Measurements from ENCODE around the gene LPCAT4.

Gene LPCAT4

DNA sequence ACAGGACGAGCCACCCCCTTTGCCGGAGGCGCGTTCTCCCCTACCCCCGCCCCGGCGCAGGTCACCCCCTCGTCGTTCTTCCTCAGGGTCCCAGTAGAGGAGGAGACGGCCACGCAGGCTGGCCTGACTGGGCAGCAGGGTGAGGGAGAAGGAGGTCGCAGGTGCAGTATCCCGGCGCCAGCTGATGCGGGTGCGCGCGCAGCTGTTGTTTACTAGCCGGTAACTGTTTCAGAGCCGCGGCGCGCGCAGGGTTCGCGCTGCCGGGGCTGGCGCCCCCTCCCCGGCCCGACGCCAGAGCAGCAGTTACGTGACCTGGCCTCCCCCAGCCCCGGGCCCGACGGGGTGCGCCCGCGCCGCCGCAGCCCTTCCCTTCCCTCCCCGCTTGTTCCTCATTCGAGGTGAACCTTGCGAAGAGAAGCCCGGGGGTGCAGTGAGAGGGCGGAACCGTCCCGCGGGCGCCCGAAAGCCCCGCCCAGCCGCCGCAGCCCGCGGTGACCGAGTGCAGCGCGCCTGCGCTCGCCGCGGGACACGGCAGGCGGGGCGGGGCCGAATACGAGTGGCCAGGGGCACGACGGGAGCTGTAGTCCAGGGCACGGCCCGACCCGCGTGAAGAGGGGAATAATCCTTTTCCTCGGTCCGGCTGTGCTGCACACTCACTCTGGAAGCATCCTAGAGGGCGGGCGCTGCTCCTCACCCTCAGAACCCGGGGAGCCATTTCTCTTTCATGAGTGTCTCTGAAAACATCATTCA, 29.3 kb downstream of the LPCAT4 start, which contains the start of gene SLC12A6:
Gene SLC12A6 (minus strand): TSS at position 225 of the 750 bp plus-strand sequence. CDS start 1,101 bp downstream, outside the sequence.
- DNase-seq (ENCODE audit: low read depth in 3 of 3), result peak; percentile 82 to 84 (median 82)

DNA sequence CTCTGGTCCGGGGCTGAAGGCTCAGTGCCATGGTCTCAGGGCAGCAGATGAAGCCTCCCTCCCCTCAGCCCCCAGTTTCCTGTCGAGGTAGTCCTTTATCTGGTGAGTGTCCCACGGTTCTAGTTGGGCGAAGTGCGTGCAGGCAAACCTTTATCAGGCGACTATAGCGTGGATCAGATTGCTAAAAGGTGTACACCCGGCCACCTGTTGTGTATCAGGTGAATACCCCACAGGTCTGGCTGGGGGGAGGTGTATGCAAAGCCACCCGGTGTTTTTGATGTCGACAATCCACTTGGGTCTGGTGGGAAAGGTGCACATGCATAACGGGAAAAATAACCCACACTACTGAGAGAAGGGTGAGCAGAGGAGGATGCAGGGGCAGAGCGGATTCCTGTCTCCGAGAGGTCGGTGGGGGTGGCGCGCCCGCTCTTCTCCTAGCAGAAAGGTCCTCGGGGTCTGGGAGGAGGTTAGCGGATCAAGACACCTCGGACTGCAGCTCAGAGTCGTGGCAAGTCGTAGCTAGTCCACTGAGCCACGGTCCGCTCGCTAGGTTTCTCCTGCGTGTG, 29.9 kb downstream of the LPCAT4 start:
- no peak for DNase-seq (ENCODE audit: low read depth in 3 of 3)

DNA sequence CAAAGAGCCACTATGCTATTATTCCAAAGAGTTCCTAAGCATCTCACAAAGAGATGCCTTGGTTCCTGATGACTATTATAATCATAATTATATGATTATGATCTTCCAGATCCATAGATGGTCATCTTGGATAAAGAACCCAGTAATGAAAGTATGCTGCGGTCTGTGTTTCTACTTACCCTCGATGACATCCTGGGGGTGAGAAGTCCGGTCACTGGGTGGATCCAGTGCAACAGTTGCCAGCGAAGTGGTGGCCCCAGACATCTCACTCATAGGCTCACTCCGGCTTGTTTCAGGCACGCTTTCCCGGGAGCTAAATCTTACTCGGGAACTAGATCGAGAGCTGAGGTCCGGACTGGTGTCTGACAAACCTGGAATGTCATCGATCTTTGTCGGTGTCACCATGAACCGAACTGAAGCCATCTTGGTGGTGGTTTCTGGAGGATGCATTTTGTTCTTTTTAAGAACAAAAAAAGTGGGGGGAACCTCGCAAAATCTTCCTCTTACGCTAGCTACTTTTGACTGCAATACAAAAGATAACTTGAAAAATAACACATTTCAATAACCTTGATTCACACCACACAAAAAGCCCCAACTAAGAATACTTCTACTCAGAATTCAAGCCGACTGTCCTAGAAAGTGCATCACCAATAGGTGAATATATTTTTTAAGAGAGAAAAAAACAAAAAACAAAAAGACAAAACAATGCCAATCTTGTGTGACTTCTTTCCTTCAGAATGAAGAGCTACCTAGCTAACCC, 30.6 kb downstream of the LPCAT4 start:
- DNase-seq (ENCODE audit: low read depth in 3 of 3), result no peak

DNA sequence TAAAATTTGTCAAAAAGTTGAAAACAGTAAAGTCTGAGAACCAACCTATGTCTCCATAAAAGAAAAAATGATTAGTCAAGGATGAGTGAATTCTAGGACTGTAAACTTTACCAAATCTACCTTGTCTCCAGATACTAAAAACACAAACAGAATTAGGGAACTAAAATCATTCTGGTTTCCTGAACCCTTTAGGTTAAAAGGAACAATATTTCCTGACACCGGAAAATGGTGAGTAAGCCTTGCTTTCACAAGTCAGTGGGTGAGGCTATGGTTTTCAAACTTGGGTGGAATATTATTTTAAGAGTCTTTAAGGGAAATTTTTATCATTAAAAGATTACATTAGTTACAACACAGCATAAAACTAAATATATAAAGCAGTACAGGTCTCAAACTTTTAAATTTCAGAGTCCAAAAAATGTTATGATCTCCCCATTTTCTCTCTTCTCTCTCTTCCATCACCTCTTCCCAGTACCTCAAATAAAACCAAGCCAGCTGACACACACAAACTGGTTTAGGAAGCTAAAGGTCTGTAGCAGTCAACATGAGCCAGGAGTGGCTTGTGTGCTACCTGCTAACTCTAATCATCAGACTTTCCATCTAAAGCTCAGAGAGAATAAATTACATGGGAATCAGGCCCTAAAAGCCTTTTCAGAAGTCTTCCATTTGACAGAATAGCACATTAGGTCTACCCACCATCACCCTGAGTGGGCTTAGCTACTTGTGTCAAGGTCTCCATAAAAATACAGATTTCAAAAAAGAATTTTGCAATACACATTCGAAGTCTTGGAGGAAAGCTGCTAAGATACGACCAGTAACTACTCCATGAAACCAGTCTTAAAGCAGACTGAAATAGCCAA, 31.6 kb downstream of the LPCAT4 start:
- no peak for DNase-seq (ENCODE audit: low read depth in 3 of 3)

DNA sequence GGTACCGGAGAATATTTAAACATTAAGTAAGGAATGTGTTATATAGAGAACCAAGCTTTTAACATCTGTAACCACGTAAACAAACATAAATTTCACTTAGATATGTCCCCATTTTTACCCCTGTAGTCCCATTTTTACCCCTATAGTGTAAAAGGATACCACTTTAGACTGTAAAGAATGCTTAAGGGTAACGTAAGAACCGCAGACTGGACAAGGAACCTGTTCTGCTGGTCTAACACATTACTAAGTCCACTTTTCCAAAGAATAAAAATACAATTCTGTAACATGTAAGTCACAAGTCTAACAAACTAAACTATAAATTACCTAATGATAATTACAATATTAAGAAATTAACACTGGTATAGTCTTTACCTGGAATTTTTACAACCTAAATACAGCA, 32.3 kb downstream of the LPCAT4 start:
- no peak for DNase-seq (ENCODE audit: low read depth in 3 of 3)

DNA sequence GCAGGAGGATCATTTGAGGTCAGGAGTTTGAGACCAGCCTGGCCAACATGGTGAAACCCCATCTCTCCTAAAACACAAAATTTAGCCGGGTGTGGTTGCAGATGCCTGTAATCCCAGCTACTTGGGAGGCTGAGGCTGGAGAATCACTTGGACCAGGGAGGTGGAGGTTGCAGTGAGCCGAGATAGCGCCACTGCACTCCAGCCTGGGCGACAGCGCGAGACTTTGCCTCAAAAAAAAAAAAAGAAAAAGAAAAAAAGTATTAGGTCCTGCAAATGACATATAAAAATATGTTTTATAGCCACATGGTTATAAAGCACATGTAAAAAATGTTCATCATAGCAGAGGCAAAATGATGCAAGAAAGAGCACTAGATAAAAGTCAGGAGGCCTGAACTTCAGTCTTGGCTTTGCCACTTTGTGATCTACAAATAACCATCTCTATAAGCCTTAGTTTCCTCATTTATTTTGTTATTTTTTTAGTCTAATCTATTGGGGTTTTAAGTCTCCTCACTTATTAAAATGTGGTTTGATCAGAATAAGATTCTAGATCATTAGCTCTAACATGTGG, 34.4 kb downstream of the LPCAT4 start:
- DNase-seq (ENCODE audit: low read depth in 3 of 3), result no peak

DNA sequence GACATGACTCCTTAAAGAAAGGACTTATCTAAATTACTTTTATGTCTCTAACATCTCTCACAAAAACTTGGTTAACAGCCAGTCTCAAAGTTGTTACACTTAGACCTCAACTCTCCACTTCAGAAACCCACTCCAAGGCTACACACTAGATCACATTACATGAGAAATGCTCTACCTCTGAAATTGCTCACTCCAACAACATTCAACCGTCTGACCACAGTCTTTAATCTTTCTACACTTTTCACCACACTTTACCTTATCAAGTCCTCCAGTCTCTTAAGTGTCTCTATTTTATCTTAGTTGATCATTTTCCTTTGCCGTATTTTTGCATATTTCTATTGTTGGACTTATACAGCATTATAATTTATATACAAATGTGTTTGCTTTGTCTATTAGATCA, 35.2 kb downstream of the LPCAT4 start:
- DNase-seq (ENCODE audit: low read depth in 3 of 3), result no peak

DNA sequence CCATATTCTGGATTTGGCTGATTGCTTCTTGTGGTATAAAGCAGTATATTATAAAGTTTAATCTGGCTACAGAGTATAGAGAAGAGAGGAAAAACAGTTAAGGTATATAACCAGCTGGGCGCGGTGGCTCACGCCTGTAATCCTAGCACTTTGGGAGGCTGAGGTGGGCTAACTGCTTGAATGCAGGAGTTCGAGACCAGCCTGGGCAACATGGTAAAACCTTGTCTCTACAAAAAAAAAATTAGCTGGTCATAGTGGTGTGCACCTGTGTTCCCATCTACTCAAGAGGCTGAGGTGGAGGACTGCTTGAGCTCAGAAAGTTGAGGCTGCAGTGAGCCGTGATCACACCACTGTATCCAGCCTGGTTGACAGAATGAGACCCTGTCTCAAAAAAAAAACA, 36.7 kb downstream of the LPCAT4 start:
- DNase-seq (ENCODE audit: low read depth in 3 of 3), result no peak

DNA sequence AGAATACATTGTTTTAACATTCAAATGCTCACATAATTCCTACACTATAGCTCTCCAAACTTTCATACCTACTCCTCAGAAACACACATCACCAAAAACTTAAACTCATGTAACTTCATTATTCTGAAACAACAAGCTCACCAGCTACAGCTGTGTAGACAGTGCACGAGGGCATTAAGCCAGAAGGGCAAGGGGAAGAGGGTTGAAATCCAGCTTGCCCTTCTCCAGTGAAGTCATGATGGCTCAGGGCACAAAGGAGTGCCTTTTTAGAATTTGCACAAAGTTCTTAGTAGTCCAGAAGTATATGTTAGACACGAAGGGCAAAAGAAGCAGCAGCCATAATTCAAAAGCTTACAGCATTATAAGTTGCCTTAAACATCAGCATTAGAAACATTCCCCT, 38.0 kb downstream of the LPCAT4 start:
- no peak for DNase-seq (ENCODE audit: low read depth in 3 of 3)

DNA sequence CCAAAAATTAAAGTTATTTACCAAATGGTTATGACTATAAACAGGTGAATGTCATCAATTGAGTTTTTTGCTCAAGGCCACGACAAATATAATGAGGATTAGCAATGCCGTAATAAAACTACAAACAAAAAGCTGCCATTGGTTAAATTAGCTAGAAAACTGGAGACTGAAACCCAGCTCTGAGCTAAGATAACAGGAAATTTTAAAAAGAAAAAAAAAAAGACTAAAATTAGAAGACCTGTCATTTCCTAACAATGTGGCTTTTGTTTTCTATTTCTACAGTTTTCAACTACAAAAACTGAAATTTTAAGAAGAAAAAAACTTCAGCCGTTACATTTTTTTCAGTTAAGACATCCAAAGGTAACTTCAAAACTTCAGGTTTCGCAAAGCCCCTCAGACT, 39.1 kb downstream of the LPCAT4 start:
- DNase-seq (ENCODE audit: low read depth in 3 of 3), result no peak

DNA sequence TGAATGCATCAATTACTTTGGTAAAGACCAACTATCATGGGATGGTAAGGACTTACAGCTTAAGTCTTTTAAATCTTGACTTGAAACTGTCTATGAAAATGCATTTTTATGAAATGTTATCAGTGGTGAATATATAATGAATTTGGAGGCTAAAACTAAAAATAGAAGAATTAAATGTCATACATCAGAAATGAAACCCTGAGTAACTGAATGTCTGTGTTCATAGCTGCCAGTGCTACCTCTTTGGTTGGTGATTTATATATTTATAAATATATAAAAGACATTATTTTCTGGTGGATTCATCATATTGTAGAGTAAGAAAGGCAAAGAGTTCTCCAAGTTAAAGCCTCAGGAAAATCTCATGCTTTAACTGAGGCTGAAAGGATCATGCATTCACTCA, 41.6 kb downstream of the LPCAT4 start:
- no peak for DNase-seq (ENCODE audit: low read depth in 3 of 3)

DNA sequence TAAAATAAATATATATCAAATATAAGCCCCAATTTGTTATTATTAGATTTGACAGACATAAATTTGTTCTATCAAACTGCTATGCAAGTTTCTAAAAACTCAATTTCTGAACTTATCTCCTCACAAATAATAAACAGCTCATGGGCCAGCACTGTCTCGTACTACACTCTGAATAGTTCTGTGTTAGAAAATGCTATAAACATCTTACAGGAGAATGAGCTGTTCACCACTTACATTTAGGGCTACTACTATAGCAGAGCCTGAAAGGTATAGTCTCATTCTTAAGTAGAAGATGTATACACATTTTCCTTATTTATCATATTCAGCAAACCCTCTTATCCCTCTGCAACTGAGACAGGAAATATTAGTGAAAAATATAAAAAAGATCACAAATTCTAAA, 42.1 kb downstream of the LPCAT4 start:
- no peak for DNase-seq (ENCODE audit: low read depth in 3 of 3)

DNA sequence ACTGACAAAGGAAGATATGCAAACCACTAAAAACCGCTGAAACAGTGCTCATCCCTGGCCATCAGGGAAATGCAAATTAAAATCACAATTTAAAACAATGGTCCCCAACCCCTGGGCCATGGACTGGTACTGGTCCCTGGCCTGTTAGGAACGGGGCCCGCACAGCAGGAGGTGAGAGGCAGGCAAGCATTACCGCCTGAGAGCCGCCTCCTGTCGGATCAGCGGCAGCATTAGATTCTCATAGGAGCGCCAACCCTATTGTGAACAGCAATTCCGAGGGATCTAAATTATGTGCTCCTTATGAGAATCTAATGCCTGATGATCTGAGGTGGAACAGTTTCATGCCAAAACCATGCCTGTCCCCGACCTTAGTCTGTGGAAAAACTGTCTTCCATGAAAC, 43.8 kb downstream of the LPCAT4 start:
- no peak for DNase-seq (ENCODE audit: low read depth in 3 of 3)

DNA sequence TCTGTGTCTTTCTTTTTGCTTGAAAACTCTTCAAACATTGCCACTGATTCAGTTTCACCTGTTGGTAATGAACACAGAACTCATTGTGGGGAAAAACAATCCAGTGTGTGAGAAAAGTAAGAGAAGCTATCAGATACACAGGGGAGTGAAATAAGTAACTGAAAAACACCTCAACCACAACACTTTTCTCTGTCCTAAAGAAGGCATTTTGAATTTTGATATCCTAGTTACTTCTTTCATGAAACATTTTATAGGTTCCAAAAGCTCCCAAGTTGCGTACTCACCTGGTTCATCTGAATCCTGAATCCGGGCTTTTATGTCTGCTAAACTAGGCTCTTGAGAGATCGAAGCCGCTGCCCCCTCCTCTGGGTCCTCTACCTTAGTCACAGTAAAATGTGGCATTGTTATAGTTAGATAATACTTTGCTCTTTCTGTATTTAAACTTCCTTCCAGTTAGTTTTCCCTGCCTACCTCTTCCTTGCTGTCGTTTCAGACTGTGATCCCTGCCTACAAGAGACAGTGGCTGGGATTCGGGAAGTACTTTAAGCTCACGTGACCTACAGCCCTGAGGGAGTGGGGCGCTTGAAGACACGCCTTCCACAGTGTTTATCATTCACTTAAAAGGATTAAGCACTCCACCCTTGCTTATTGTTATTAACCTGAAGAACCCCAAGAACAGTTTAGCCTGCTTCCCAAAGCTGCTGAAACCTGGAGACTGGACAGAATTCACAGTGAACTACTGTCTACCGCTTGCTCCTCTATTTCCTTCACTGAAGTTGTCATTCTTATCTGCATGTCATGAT, 48.5 kb downstream of the LPCAT4 start:
- no peak for DNase-seq (ENCODE audit: low read depth in 3 of 3)

DNA sequence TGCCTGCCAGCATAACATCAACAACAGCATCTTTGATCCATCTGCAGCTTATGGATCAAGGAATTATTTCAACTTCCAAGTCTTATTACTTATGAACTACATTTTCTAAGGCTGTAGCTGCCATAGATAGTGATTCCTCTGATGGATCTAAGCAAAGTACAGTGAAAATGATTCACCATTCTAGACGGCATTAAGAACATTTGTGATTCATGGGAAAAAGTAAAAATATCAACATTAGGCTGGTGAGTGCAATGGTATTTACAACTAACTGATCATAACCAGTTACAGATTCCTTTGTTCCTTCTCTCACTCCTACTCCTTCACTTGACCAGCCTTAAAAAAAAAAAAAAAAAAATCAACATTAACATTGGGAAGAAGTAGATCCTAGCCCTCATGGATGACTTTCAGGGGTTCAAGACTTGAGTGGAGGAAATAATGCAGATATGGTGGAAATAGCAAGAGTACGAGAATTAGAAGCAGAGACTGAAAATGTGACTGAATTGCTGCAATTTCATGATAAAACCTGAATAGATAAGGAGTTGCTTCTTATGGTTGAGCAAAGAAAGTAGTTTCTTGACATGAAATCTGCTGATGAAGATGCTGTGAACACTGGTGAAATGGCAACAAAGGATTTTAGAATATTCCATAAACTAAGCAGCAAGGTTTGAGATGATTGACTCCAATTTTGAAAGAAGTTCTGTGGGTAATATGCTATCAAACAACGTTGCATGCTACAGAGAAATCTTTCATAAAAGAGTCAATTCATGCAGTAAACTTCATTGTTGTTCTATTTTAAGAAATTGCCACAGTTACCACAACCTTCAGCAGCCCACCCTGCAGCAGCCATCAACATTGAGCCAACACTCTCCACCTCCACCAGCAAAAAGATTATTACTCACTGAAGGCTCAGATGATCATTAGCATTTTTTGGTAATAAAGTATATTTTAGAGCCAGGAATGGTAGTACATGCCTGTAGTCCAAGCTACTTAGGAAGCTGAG, 52.2 kb downstream of the LPCAT4 start:
- no peak for DNase-seq (ENCODE audit: low read depth in 3 of 3)

DNA sequence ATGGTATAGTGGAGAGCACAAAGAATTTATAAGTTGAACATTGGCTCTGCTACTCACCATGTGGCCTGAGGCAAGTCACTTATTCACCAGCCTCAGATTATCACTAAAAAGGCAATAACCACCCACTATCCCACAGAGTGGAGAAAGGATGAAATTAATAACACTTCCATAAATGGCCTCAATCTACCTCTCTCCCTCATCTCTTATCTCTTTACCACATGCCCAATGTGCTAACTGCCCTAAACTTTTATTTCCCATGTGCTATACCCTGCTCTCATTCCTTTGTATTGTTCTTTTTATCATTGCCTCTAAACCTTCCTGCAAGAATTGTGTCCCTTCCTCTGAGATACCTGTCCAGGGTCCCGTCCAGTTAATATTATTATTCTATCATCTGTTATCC, 55.4 kb downstream of the LPCAT4 start:
- no peak for DNase-seq (ENCODE audit: low read depth in 3 of 3)

All from stimulated activated CD4-positive, alpha-beta T cell treated with anti-CD3 and anti-CD28 coated beads, TNF-alpha, amount 100 ng/mL, for 4 hours (primary cell).